B cell (primary cell): Measurements from ENCODE around the gene S100A9. TPM values are rescaled to one million over a fixed set of nuclear protein-coding genes. Genes with fewer than 3 reads are reported as not detected.

ENCODE experiments used
- ATAC-seq: fragments of 200-7000 bp; cut with Tn5 transposase; one replicate; pipeline ENCODE4 v1.10.0; 2021; ENCODE audit warnings: low read depth, mild to moderate bottlenecking, moderate number of reproducible peaks, moderate library complexity
- CTCF ChIA-PET: fragments of 350-600 bp; sonication (Branson Sonifier 250); formaldehyde crosslinking; loops from one replicate; lab custom pipeline; 2021; ENCODE audit warnings: antibody characterized with exemption, inconsistent platforms; lab: Charles Lee
- POLR2A ChIA-PET: fragments of 350-600 bp; sonication (Branson Sonifier 250); formaldehyde crosslinking; loops from one replicate; lab custom pipeline; 2021; ENCODE audit warnings: antibody characterized with exemption; lab: Charles Lee
- DNase-seq: peaks from one replicate; pipeline ENCODE4 v3.0.0; 2013
- H2AFZ ChIP-seq: 2 replicates; pipeline ENCODE4 v1.6.1; 2012; ENCODE audit warnings: mild to moderate bottlenecking, low read depth, low read length; ENCODE audit not compliant: insufficient read depth, poor library complexity, severe bottlenecking
- H3K27ac ChIP-seq, 2 donors: 1 replicate in 1 of 2; 2 replicates in 1 of 2; pipeline ENCODE4 v1.5.1; 2012 to 2013; ENCODE audit warnings: low read length in 2 of 2, mild to moderate bottlenecking in 2 of 2, moderate library complexity in 1 of 2
- H3K27me3 ChIP-seq, 4 experiments: fragments of 200-600 bp in 1 of 4; sonication (generic) in 1 of 4; replicated peaks in 1 of 4; 1 replicate in 2 of 4; 2 replicates in 2 of 4; pipeline versions ENCODE4 v1.6.1 to v1.7.0; 2013 to 2016; ENCODE audit warnings: low read length in 3 of 4, mild to moderate bottlenecking in 2 of 4, mixed read lengths in 1 of 4, moderate library complexity in 1 of 4; ENCODE audit not compliant: insufficient read depth in 4 of 4, control insufficient read depth in 3 of 4; ENCODE audit errors: control extremely low read depth in 1 of 4
- H3K36me3 ChIP-seq, 2 experiments: replicated peaks in 1 of 2; 1 replicate in 1 of 2; 2 replicates in 1 of 2; pipeline versions ENCODE4 v1.6.1 to v1.7.1; 2013; ENCODE audit warnings: low read length in 1 of 2; ENCODE audit not compliant: insufficient read depth in 2 of 2, control insufficient read depth in 1 of 2; ENCODE audit errors: control extremely low read depth in 1 of 2, extremely low read depth in 1 of 2
- H3K4me1 ChIP-seq, 2 donors: fragments of 200-600 bp in 1 of 2; sonication (generic) in 1 of 2; 1 replicate in 1 of 2; 2 replicates in 1 of 2; pipeline versions ENCODE4 v1.5.1 to v1.6.1; 2013 to 2017; ENCODE audit warnings: low read length in 2 of 2; ENCODE audit not compliant: control insufficient read depth in 2 of 2, insufficient read depth in 2 of 2
- H3K4me2 ChIP-seq: replicated peaks from 2 replicates; pipeline ENCODE3; 2012; ENCODE audit warnings: mild to moderate bottlenecking, low read depth, low read length; ENCODE audit not compliant: poor library complexity, severe bottlenecking
- H3K4me3 ChIP-seq, 5 experiments: fragments of 200-600 bp in 1 of 5; sonication (generic) in 1 of 5; 1 replicate in 3 of 5; 2 replicates in 2 of 5; pipeline versions ENCODE4 v1.5.1 to v1.7.0; 2011 to 2016; ENCODE audit warnings: low read length in 4 of 5, mild to moderate bottlenecking in 4 of 5, low read depth in 2 of 5, control low read depth in 1 of 5, moderate library complexity in 1 of 5; ENCODE audit not compliant: insufficient read depth in 1 of 5; ENCODE audit errors: control extremely low read depth in 1 of 5, extremely low read depth in 1 of 5
- H3K79me2 ChIP-seq: fragments of 200-600 bp; sonication (generic); one replicate; pipeline ENCODE4 v1.6.0; 2016; ENCODE audit warnings: low read length; ENCODE audit not compliant: control insufficient read depth, insufficient read depth
- H3K9ac ChIP-seq: fragments of 200-600 bp; sonication (generic); 2 replicates; pipeline ENCODE4 v1.6.1; 2017; ENCODE audit warnings: mild to moderate bottlenecking, low read length, moderate library complexity
- H3K9me3 ChIP-seq, 3 donors: one replicate each; pipeline versions ENCODE4 v1.6.1 to v1.7.1; 2013; ENCODE audit warnings: low read length in 2 of 3; ENCODE audit not compliant: control insufficient read depth in 2 of 3, insufficient read depth in 1 of 3; ENCODE audit errors: control extremely low read depth in 1 of 3
- H4K20me1 ChIP-seq: 2 replicates; pipeline ENCODE4 v1.6.0; 2012; ENCODE audit warnings: mild to moderate bottlenecking, low read length; ENCODE audit not compliant: insufficient read depth, control insufficient read depth, poor library complexity, severe bottlenecking
- H3K27ac Mint-ChIP-seq: one replicate; pipeline ENCODE4 v1.8.0; 2021; ENCODE audit warnings: mixed read lengths
- H3K27me3 Mint-ChIP-seq: one replicate; pipeline ENCODE4 v1.8.0; 2021; ENCODE audit warnings: mixed read lengths
- H3K4me1 Mint-ChIP-seq: one replicate; pipeline ENCODE4 v1.8.0; 2021; ENCODE audit warnings: mixed read lengths
- H3K4me3 Mint-ChIP-seq: one replicate; pipeline ENCODE4 v1.8.0; 2021; ENCODE audit warnings: mixed read lengths
- H3K9me3 Mint-ChIP-seq: one replicate; pipeline ENCODE4 v1.8.0; 2022; ENCODE audit warnings: mixed read lengths; ENCODE audit not compliant: insufficient read depth
- EZH2 ChIP-seq: IDR thresholded peaks from 2 replicates; pipeline ENCODE4 v1.6.1; 2012; ENCODE audit warnings: borderline replicate concordance, low read depth, mild to moderate bottlenecking, moderate library complexity, low read length; ENCODE audit not compliant: insufficient read depth, poor library complexity, severe bottlenecking
- WGBS: methylation state at CpG from one replicate; pipeline ENCODE4 v1.1.5; 2013; ENCODE audit warnings: missing lambda C conversion rate; ENCODE audit not compliant: insufficient coverage; 5-methylcytosine and 5-hydroxymethylcytosine counted together
- intact Hi-C: fragments of 100-400 bp; cut with micrococcal nuclease; formaldehyde crosslinking; loops from one replicate; pipeline ENCODE4 v1.10.0; 2022
- polyA plus RNA-seq: library from polyadenylated mRNA; depleted of rRNA; stranded (reverse); fragments of >200 nt; gene quantifications from 2 replicates; pipeline ENCODE4 v1.2.3, GENCODE V29; 2012
- total RNA-seq, 2 donors: library from RNA; stranded (reverse); fragments of 120-200 nt in 1 of 2; gene quantifications; 1 replicate in 1 of 2; 2 replicates in 1 of 2; pipeline versions ENCODE4 v1.2.3 to v1.2.4, GENCODE V29; 2013 to 2022
- TF ChIP-seq, protein P1 (sequence below): fragments of 200-600 bp; IDR thresholded peaks from one replicate; pipeline ENCODE4 v1.8.0; 2022; ENCODE audit warnings: antibody characterized with exemption, mild to moderate bottlenecking

S100A9 gene
- total and polyA plus RNA-seq, 2 donors (not counting 1 experiment from before 2014, with no cell fraction given): 4.2 to 66.6 TPM

DNA sequence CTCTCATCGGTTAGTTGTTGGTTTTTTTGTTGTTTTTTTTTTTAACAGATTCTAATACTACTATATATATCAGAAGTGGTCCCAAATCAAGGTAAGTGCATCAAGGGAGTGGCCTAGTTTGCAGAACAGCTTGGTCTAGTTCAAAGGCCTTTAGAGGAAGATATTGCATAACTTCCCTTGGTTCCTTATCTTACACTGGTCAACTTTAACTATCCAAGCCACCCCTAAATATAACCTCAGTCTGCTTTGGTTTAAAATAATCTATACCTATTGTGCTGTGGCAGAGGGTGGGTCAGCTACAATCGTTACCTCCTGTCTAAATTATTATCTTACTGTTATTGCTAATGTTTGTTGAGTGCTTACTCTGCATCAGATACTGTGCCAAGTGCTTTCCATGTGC is 10.8 kb downstream of the S100A9 start:
- no peak overlapping the region for H3K4me3 Mint-ChIP-seq
- no peak overlapping the region for H3K4me2 ChIP-seq

DNA sequence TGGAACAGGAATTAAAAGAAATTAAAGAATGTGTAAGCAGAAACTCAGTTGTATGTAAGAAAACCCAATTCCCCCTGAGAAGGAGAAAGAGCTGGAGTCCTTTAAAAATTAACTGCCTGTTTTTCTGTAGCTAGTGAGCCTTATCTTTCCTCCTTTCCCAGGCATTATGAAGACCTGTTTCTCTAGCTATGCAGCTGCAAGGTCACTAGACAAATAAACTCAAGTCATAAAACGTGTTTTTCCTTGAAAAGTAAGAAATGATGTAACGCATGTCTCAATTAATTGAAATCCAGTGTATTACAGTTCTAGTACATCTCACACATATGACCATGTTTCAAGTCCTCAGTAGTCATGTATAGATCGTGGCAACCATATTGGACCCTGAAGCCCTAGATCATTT is 12.5 kb downstream of the S100A9 start:
- no peak overlapping the region for H3K27ac Mint-ChIP-seq
- H3K4me1 Mint-ChIP-seq: no peaks in the 10 kb centered on the region
- no peaks in the 10 kb centered on the region for H3K79me2 ChIP-seq
- intact Hi-C loops: no loop called here
- no peaks in the 10 kb centered on the region for H3K4me1 ChIP-seq
- H3K27me3 Mint-ChIP-seq: peaks cover 29% of the 10 kb centered on the region
- no peak for TF ChIP-seq EZH2
- H3K4me2 ChIP-seq: no peak overlapping the region
- no CpG with 5 or more reads among the region's 3 CpGs for WGBS
- H2AFZ ChIP-seq: no peak overlapping the region
- POLR2A ChIA-PET: no interaction called here
- ATAC-seq: no peak
- H3K27me3 ChIP-seq: peaks cover 0 to 13% (median under 1%) of the 10 kb centered on the region in 4 experiments
- H3K4me3 ChIP-seq: no peak overlapping the region
- H3K9me3 ChIP-seq: no peaks in the 10 kb centered on the region
- no peaks in the 10 kb centered on the region for H3K9me3 Mint-ChIP-seq
- CTCF ChIA-PET: no interaction called here
- no peaks in the 10 kb centered on the region for H3K36me3 ChIP-seq
- no peak for DNase-seq
- no peak overlapping the region for H3K27ac ChIP-seq
- no peak overlapping the region for H3K4me3 Mint-ChIP-seq
- no peak overlapping the region for H3K9ac ChIP-seq
- no peaks in the 10 kb centered on the region for H4K20me1 ChIP-seq

More for the DNA sequence above, 10.8 kb downstream of the S100A9 start:
- ChIA-PET POLR2A (no interaction called here), CTCF (no interaction called here)
- Histone ChIP-seq H3K27me3 (peaks cover 0 to 11% (median under 1%) of the 10 kb centered on the region in 4 experiments), H3K9ac (no peak overlapping the region), H3K4me1 (no peaks in the 10 kb centered on the region), H4K20me1 (no peaks in the 10 kb centered on the region), H3K36me3 (no peaks in the 10 kb centered on the region), H3K79me2 (no peaks in the 10 kb centered on the region), H3K27ac (no peak overlapping the region), H2AFZ (no peak overlapping the region), H3K9me3 (no peaks in the 10 kb centered on the region), H3K4me3 (no peak overlapping the region)
- Mint-ChIP-seq H3K4me1 (no peaks in the 10 kb centered on the region), H3K27ac (no peak overlapping the region), H3K27me3 (peaks cover 37% of the 10 kb centered on the region), H3K9me3 (no peaks in the 10 kb centered on the region)
- intact Hi-C loops: no loop called here
- no peak for ATAC-seq
- TF ChIP-seq, protein P1, sequence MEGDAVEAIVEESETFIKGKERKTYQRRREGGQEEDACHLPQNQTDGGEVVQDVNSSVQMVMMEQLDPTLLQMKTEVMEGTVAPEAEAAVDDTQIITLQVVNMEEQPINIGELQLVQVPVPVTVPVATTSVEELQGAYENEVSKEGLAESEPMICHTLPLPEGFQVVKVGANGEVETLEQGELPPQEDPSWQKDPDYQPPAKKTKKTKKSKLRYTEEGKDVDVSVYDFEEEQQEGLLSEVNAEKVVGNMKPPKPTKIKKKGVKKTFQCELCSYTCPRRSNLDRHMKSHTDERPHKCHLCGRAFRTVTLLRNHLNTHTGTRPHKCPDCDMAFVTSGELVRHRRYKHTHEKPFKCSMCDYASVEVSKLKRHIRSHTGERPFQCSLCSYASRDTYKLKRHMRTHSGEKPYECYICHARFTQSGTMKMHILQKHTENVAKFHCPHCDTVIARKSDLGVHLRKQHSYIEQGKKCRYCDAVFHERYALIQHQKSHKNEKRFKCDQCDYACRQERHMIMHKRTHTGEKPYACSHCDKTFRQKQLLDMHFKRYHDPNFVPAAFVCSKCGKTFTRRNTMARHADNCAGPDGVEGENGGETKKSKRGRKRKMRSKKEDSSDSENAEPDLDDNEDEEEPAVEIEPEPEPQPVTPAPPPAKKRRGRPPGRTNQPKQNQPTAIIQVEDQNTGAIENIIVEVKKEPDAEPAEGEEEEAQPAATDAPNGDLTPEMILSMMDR: no peak
- no peak for DNase-seq
- no CpG with 5 or more reads among the region's 2 CpGs for WGBS
